ENCODE results near the gene CASP8AP2. TPM values are rescaled to one million over a fixed set of nuclear protein-coding genes. Genes with fewer than 3 reads are reported as not detected.
"Not testable (repeated sequence)": the region's sequence is repeated elsewhere in the genome, so short reads cannot be mapped to it uniquely, and the experiment has no call there.

Gene CASP8AP2
- total RNA-seq, 2 experiments from 2014 or later: 32.2 to 32.3 TPM

- POLR2A ChIA-PET: no interaction called here
- CTCF ChIA-PET: no interaction called here
These were observed 36.5 kb downstream of the CASP8AP2 start for GRCh38 chr6:89866024-89866678.

- CTCF ChIA-PET: no interaction called here
- POLR2A ChIA-PET: no interaction called here
These were observed 44.0 kb downstream of the CASP8AP2 start for GRCh38 chr6:89873721-89874120.

- CTCF ChIA-PET: no interaction called here
- POLR2A ChIA-PET: no interaction called here
These were observed 44.8 kb downstream of the CASP8AP2 start for GRCh38 chr6:89874438-89874837.

- POLR2A ChIA-PET: no interaction called here
- CTCF ChIA-PET: no interaction called here
These were observed 56.9 kb downstream of the CASP8AP2 start for GRCh38 chr6:89886378-89887120.

- CTCF ChIA-PET: interaction anchor here (1.0 kb wide), 1 partner anchor 99 kb away, joined by 3 read pairs; no protein-coding TSS in a partner anchor
- POLR2A ChIA-PET: interaction anchor here (0.7 kb wide), 1 partner anchor 9 kb away, joined by 4 read pairs; no protein-coding TSS in a partner anchor
These were observed 57.9 kb downstream of the CASP8AP2 start for GRCh38 chr6:89887452-89888137.

GRCh38 chr6:89888138-89888514, 58.4 kb downstream of the CASP8AP2 start:
- ChIA-PET POLR2A (no interaction called here), CTCF (interaction anchor here (1.0 kb wide), 1 partner anchor 99 kb away, joined by 3 read pairs; no protein-coding TSS in a partner anchor)

GRCh38 chr6:89888871-89889270, 59.2 kb downstream of the CASP8AP2 start:
- CTCF ChIA-PET: interaction anchor here (0.6 to 0.7 kb wide), 3 partner anchors 40 to 221 kb away, joined by 3 to 6 read pairs (median 5); no protein-coding TSS in a partner anchor

GRCh38 chr6:89890845-89891528, 61.3 kb downstream of the CASP8AP2 start:
- POLR2A ChIA-PET: interaction anchor here (0.6 kb wide), 1 partner anchor 10 kb away, joined by 4 read pairs; no protein-coding TSS in a partner anchor
- CTCF ChIA-PET: not testable (repeated sequence)

More at GRCh38 chr6:89888871-89889270, 59.2 kb downstream of the CASP8AP2 start:
- POLR2A ChIA-PET: no interaction called here

- POLR2A ChIA-PET: not testable (repeated sequence)
- CTCF ChIA-PET: interaction anchor here (0.6 kb wide), 1 partner anchor 52 kb away, joined by 4 read pairs; no protein-coding TSS in a partner anchor
These were observed 62.9 kb downstream of the CASP8AP2 start for GRCh38 chr6:89892577-89892976.

- POLR2A ChIA-PET: no interaction called here
- CTCF ChIA-PET: no interaction called here
These were observed 64.5 kb downstream of the CASP8AP2 start, which contains the start of gene GJA10 for GRCh38 chr6:89894169-89894568. GJA10 (plus strand) TSS chr6:89894469; CDS start chr6:89894469, 0 bp downstream.

- ChIA-PET POLR2A (no interaction called here), CTCF (no interaction called here)
These were observed 65.7 kb downstream of the CASP8AP2 start for GRCh38 chr6:89895276-89895874.

GRCh38 chr6:89910001-89910901, 80.6 kb downstream of the CASP8AP2 start:
- POLR2A ChIA-PET, CTCF ChIA-PET: not testable (repeated sequence)

- POLR2A ChIA-PET: no interaction called here
These were observed 81.2 kb downstream of the CASP8AP2 start for GRCh38 chr6:89910902-89911240.

GRCh38 chr6:89916136-89916920, 86.6 kb downstream of the CASP8AP2 start:
- CTCF ChIA-PET: no interaction called here
- POLR2A ChIA-PET: no interaction called here

More at GRCh38 chr6:89910902-89911240, 81.2 kb downstream of the CASP8AP2 start:
- CTCF ChIA-PET: no interaction called here

- ChIA-PET CTCF (no interaction called here), POLR2A (no interaction called here)
These were observed 87.5 kb downstream of the CASP8AP2 start for GRCh38 chr6:89917216-89917615.

GRCh38 chr6:89917801-89918366, 88.2 kb downstream of the CASP8AP2 start:
- ChIA-PET CTCF (no interaction called here), POLR2A (no interaction called here)
